Esophagus (tissue), 2 donors: ENCODE data around the gene OPCML. TPM values are rescaled to one million over a fixed set of nuclear protein-coding genes. Genes with fewer than 3 reads are reported as not detected.

Experiments used
- H3K27ac ChIP-seq, 2 donors: one replicate each; pipeline ENCODE4 v1.5.1; 2013; ENCODE audit warnings: low read depth in 2 of 2, mild to moderate bottlenecking in 2 of 2, inconsistent platforms in 1 of 2, low read length in 1 of 2, moderate library complexity in 1 of 2
- H3K27me3 ChIP-seq, 2 donors: one replicate each; pipeline ENCODE4 v1.6.1; 2013; ENCODE audit warnings: low read length in 2 of 2, control low read depth in 1 of 2, mild to moderate bottlenecking in 1 of 2; ENCODE audit not compliant: insufficient read depth in 2 of 2, control insufficient read depth in 1 of 2
- H3K36me3 ChIP-seq, 2 donors: one replicate each; pipeline ENCODE4 v1.6.1; 2013; ENCODE audit warnings: low read length in 1 of 2; ENCODE audit not compliant: control insufficient read depth in 2 of 2, insufficient read depth in 2 of 2
- H3K4me1 ChIP-seq, 2 donors: one replicate each; pipeline ENCODE4 v1.6.1; 2013; ENCODE audit warnings: low read length in 1 of 2; ENCODE audit not compliant: control insufficient read depth in 2 of 2, insufficient read depth in 2 of 2
- H3K4me3 ChIP-seq, 2 donors: one replicate each; pipeline ENCODE4 v1.5.1; 2013; ENCODE audit warnings: low read length in 2 of 2, mild to moderate bottlenecking in 2 of 2, low read depth in 1 of 2, moderate library complexity in 1 of 2
- H3K9me3 ChIP-seq, 2 donors: one replicate each; pipeline ENCODE4 v1.6.1; 2013; ENCODE audit warnings: mild to moderate bottlenecking in 2 of 2, low read depth in 1 of 2, low read length in 1 of 2, moderate library complexity in 1 of 2; ENCODE audit not compliant: control insufficient read depth in 2 of 2, insufficient read depth in 1 of 2
- WGBS, 2 donors: extraction: QIAGEN DNeasy Blood & Tissue Kit; methylation state at CpG; one replicate each; pipeline ENCODE4 v1.1.7; 2013; 5-methylcytosine and 5-hydroxymethylcytosine counted together
- polyA plus RNA-seq, 2 donors: library from polyadenylated mRNA; stranded (reverse); fragments of 200-250 nt; gene quantifications; one replicate each; pipeline ENCODE4 v1.2.3, GENCODE V29; 2013
- donor health status: healthy with polysubstance abuse.
- donor health status: Bipolar disorder and iron deficiency.

The OPCML gene
- polyA plus RNA-seq, 2 donors, result 0.04 to 0.05 TPM

DNA sequence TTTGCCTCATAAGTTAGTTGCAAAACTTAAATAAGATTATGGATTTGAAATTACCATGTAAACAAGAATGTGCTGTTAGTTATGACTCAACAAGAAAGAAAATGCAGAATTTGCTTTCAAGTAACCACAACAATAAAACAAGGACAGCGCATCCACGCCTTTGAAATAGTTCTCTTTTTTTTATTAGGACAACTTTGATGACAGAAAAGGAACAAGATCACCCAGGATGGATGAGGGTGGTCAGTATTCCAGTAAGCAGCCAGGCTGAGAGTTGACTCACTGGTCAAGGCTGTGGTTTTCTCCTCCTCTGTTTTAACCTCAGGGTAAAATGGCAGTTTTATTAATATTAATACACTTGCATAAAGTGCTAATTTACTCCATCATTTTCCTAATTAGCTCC is 544.4 kb downstream of the OPCML start:
- Histone ChIP-seq H3K36me3 (no peaks in the 10 kb centered on the region), H3K4me3 (no peak overlapping the region)
- WGBS, 2 donors, result 36 to 65% methylated on average over 2 of the region's 2 CpGs

DNA sequence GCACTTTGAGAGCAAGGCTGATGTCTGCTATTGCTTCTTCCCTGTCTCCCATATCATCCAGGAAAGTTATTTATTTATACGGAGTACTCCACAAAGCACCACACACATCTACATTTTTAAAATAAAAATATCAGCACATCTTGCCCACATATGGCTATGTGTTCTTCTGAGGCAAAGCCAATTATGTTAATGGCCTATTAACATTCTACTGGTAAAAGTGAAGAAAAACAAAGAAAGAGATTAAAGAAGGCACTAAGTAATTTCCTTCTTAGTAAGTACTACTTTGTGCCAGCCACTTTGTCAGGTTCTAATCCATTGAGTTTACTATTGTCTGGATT is 548.7 kb downstream of the OPCML start:
- Histone ChIP-seq H3K4me1 (no peaks in the 10 kb centered on the region), H3K9me3 (peaks cover 0 to 4% of the 10 kb centered on the region in 2 donors), H3K27ac (no peak overlapping the region), H3K36me3 (no peaks in the 10 kb centered on the region), H3K27me3 (no peaks in the 10 kb centered on the region), H3K4me3 (no peak overlapping the region)
- WGBS, 2 donors, result 77 to 92% methylated on average over 1 of the region's 1 CpG

More for the DNA sequence above, 544.4 kb downstream of the OPCML start:
- Histone ChIP-seq H3K27ac (no peak overlapping the region), H3K9me3 (peaks cover 2 to 3% of the 10 kb centered on the region in 2 donors), H3K4me1 (no peaks in the 10 kb centered on the region), H3K27me3 (no peaks in the 10 kb centered on the region)

DNA sequence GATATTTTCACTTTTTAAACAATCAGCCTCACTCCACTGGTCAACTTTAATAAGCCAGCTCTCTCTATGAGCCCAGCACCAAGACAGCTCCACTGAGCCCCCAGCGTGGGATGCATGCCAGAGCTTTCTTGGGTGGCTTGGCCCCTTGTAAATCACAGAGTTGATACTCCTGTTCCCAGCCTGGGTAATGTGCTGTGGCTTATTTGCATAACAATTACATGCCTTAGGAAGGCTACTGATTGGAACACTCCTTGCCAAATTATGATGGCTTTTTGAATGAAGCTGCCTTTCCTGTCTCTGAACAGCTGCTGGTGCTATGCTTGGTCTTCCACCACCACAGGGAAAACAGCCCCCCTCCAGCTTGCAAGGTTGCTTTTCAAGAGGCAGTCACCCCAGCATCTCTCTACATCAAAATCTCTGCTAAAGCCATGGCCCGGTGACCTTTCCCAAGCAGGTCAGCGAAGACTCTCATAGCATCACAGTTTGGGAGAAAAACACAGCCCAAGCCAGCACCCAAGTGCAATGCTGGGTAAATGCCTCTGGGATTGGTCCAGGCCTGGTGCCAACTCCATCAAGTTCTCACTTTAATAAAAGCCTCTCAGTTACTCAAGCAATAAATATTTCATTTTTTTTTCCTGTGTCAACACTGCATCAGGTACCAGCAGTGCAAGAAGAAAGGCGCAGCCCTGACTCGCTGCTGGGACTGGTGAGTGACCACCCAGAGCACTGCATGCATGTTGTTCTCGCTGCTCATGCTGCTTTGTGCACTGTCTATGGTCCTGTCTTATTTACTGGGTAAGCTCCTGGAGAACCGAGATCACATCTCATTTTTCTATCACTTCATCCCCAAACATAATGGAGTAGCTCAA is 549.3 kb downstream of the OPCML start:
- Histone ChIP-seq H3K27ac (no peak overlapping the region), H3K9me3 (peaks cover 0 to 4% of the 10 kb centered on the region in 2 donors), H3K27me3 (no peaks in the 10 kb centered on the region), H3K4me3 (no peak overlapping the region), H3K36me3 (no peaks in the 10 kb centered on the region), H3K4me1 (no peaks in the 10 kb centered on the region)
- 67 to 74% methylated on average over 7 of the region's 7 CpGs for WGBS, 2 donors

DNA sequence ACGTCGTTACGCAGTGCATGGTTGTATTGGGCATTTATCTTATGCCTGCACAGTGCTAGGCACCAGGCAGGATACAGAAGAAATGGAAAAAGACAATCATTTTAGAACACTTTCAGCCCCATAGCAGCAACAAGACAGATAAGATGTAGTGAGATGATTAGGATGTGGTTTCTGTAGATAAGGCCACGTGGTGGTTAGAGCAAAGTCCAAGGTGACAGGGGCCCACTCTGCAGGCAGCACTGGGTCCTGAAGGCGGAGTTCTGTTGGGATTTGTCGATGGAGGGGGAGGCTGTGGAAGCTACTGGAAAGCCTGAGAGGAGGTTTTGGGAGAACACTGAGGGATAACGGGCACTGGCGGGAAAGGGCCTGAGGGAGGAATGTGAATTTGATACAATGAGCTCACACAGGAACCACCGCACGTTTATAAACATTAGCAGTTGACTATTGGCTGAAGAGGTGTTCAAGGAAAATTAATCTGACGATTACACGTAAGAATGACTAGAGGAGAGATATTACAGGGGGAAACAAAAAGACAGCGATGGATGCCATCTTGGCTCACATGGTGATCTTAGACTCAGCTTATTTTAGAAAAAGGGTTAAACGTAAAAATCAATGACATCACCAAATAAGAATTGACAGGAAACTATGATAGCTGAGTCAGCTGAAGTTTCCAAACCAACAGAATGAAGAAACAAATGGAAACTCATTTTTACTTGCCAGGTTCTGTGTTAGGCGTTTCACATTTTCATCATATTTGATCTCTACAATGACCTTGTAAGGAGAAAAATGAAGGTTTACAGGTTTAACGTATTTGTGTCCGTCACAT is 551.0 kb downstream of the OPCML start:
- Histone ChIP-seq H3K27me3 (no peaks in the 10 kb centered on the region), H3K4me1 (no peaks in the 10 kb centered on the region), H3K36me3 (no peaks in the 10 kb centered on the region), H3K4me3 (no peak overlapping the region), H3K27ac (no peak overlapping the region), H3K9me3 (peaks cover 0 to 4% of the 10 kb centered on the region in 2 donors)
- WGBS, 2 donors, result 69 to 74% methylated on average over 17 of the region's 17 CpGs

DNA sequence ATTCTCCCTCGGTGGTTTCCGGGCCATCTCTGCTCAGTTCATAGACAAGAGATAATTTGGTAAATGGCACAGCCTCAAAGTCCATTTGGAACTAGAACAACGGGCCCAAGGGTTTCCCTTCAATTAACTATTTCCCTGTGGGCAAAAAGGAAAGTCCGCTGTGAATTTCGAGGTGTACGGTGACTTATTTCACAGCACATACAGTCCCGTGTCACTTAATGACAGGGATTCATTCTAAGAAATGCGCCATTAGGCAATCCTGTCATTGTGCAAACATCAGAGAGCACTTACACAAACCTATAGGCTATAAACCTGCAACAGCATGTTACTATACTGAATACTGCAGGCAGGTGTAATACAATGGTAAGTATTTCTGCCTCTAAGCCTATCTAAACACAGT is 551.6 kb downstream of the OPCML start:
- H3K4me3 ChIP-seq, result no peak overlapping the region
- H3K27ac ChIP-seq, result no peak overlapping the region
- 58 to 67% methylated on average over 8 of the region's 8 CpGs for WGBS, 2 donors
- H3K4me1 ChIP-seq, result no peaks in the 10 kb centered on the region
- H3K36me3 ChIP-seq, result no peaks in the 10 kb centered on the region
- no peaks in the 10 kb centered on the region for H3K27me3 ChIP-seq
- peaks cover 0 to 4% of the 10 kb centered on the region in 2 donors for H3K9me3 ChIP-seq

DNA sequence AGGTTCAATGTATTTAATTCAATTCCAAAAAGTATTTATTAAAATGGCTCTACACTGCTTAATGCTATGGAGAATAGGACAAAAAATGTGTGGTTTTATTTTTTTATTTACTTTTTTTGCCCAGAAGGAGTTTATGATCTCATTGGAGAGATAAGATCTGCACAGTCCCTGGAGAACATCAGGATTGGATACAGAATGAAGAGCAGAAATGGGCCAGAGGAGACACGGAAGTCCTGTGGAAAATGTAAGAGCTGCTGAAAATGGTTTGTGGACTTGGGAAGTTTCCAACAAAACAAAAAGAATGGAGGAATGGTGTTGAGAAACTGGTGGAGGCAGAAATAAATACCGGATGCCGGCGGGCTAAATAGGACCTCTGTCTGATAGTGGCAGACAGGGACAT is 554.6 kb downstream of the OPCML start:
- H3K4me1 ChIP-seq, result no peaks in the 10 kb centered on the region

DNA sequence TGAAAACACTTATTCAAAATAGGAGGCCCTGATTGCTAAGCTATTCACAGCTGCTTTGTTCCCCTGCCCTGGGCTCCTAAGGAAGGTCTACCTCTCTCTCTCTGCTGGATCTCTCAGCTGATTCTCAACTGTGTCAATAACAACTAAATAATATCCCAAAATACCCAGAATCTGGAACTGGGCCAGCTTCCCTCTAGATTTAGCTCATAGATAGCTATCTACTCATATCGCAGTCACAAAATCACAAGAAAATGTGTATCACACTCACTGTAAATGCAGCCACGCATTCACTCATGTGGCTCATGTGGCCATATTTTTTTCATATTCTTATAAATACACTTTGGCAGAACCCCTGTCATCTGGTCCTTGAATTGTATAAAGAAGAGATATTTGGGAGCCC is 555.1 kb downstream of the OPCML start:
- no peaks in the 10 kb centered on the region for H3K27me3 ChIP-seq
- H3K4me1 ChIP-seq, result no peaks in the 10 kb centered on the region
- 87 to 88% methylated on average over 2 of the region's 2 CpGs for WGBS, 2 donors
- H3K27ac ChIP-seq, result no peak overlapping the region
- no peaks in the 10 kb centered on the region for H3K9me3 ChIP-seq
- H3K4me3 ChIP-seq, result no peak overlapping the region
- no peaks in the 10 kb centered on the region for H3K36me3 ChIP-seq

More for the DNA sequence above, 554.6 kb downstream of the OPCML start:
- Histone ChIP-seq H3K9me3 (peaks cover 0 to under 1% of the 10 kb centered on the region in 2 donors), H3K4me3 (no peak overlapping the region), H3K27ac (no peak overlapping the region), H3K27me3 (no peaks in the 10 kb centered on the region), H3K36me3 (no peaks in the 10 kb centered on the region)
- 85 to 88% methylated on average over 4 of the region's 4 CpGs for WGBS, 2 donors

DNA sequence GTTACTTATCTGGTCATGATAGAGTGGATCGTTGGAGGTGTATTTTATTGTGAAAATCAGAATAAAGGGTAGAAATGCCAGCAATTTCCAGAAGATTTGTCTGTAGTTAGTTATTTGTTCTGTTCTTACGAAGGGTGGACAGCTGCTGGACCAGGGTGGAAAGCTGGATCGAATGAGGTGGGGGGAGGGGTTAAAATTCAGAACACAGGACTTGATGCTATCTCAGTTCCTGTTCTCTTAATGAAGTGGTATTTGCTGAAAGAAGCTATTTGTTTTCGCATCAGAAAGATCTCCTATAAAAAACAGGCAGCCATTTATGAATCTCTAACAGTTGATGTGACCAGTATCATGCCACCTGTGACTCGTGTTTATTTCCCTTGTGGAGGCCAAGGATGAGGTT is 556.2 kb downstream of the OPCML start:
- no peaks in the 10 kb centered on the region for H3K36me3 ChIP-seq

DNA sequence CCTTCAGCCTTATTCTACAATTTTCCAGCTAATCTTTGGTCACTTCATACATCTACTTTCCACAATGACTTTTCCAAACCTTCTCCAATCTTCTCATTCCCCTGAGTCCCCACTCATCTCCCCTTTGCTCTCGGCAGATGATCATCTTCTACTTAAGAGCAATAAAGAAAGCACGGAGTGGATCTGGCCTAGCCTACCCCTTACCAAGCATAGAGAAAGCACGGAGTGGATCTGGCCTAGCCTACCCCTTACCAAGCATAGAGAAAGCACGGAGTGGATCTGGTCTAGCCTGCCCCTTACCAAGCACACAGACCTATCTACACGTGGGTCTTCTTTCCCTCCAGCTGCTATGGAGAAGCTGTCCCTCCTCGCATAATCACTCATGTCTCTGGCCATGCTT is 558.6 kb downstream of the OPCML start:
- H3K4me3 ChIP-seq, result no peak overlapping the region
- no peaks in the 10 kb centered on the region for H3K36me3 ChIP-seq
- H3K9me3 ChIP-seq, result no peaks in the 10 kb centered on the region
- H3K4me1 ChIP-seq, result no peaks in the 10 kb centered on the region
- no peaks in the 10 kb centered on the region for H3K27me3 ChIP-seq
- no peak overlapping the region for H3K27ac ChIP-seq
- 56 to 63% methylated on average over 6 of the region's 6 CpGs for WGBS, 2 donors

More for the DNA sequence above, 556.2 kb downstream of the OPCML start:
- Histone ChIP-seq H3K27me3 (no peaks in the 10 kb centered on the region), H3K4me1 (no peaks in the 10 kb centered on the region), H3K9me3 (no peaks in the 10 kb centered on the region), H3K4me3 (no peak overlapping the region), H3K27ac (no peak overlapping the region)
- 73 to 74% methylated on average over 5 of the region's 5 CpGs for WGBS, 2 donors
